Naive thymus-derived CD4-positive, alpha-beta T cell (primary cell): ENCODE measurements around the gene DNAJC22. TPM values are rescaled to one million over a fixed set of nuclear protein-coding genes. Genes with fewer than 3 reads are reported as not detected.
"Not testable (repeated sequence)": the region's sequence is repeated elsewhere in the genome, so short reads cannot be mapped to it uniquely, and the experiment has no call there.

Source experiments
- ATAC-seq: fragments of 150-1000 bp; cut with Tn5 transposase; 2 replicates; pipeline ENCODE4 v1.10.0; 2021; ENCODE audit warnings: mild to moderate bottlenecking, moderate library complexity
- CTCF ChIA-PET: fragments of 350-600 bp; sonication (Branson Sonifier 250); formaldehyde crosslinking; loops from one replicate; lab custom pipeline; 2021; ENCODE audit warnings: antibody characterized with exemption; lab: Charles Lee
- POLR2A ChIA-PET: fragments of 350-600 bp; sonication (Branson Sonifier 250); formaldehyde crosslinking; loops from one replicate; lab custom pipeline; 2021; ENCODE audit warnings: antibody characterized with exemption, inconsistent platforms; lab: Charles Lee
- DNase-seq, 9 donors: peaks; one replicate each; pipeline versions ENCODE4 v3.0.0 to v3.0.0-alpha.2; 2020 to 2022; ENCODE audit warnings: mixed read lengths in 1 of 9
- H3K27ac ChIP-seq: one replicate; pipeline ENCODE4 v1.7.0; 2013; ENCODE audit warnings: mild to moderate bottlenecking, low read depth, low read length, moderate library complexity
- H3K27me3 ChIP-seq, 2 donors: one replicate each; pipeline ENCODE4 v1.7.0; 2013; ENCODE audit warnings: low read length in 2 of 2, mild to moderate bottlenecking in 2 of 2, moderate library complexity in 2 of 2; ENCODE audit not compliant: control insufficient read depth in 2 of 2, insufficient read depth in 2 of 2
- H3K36me3 ChIP-seq, 3 experiments: 1 replicate in 2 of 3; 2 replicates in 1 of 3; pipeline ENCODE4 v1.7.0; 2013; ENCODE audit warnings: low read length in 3 of 3, mild to moderate bottlenecking in 3 of 3, moderate library complexity in 1 of 3; ENCODE audit not compliant: insufficient read depth in 3 of 3, control insufficient read depth in 2 of 3
- H3K4me1 ChIP-seq, 2 donors: one replicate each; pipeline ENCODE4 v1.7.0; 2013; ENCODE audit warnings: low read length in 2 of 2, mild to moderate bottlenecking in 2 of 2, moderate library complexity in 1 of 2; ENCODE audit not compliant: control insufficient read depth in 2 of 2, insufficient read depth in 2 of 2
- H3K4me3 ChIP-seq: 2 replicates; pipeline ENCODE4 v1.7.0; 2013; ENCODE audit warnings: mild to moderate bottlenecking, low read length
- H3K9me3 ChIP-seq, 3 experiments: 1 replicate in 2 of 3; 2 replicates in 1 of 3; pipeline ENCODE4 v1.7.0; 2013; ENCODE audit warnings: low read length in 3 of 3; ENCODE audit not compliant: control insufficient read depth in 2 of 3
- H3K27ac Mint-ChIP-seq, 9 donors: one replicate each; pipeline ENCODE4 v1.8.0; 2020 to 2022; ENCODE audit warnings: mixed read lengths in 9 of 9, mild to moderate bottlenecking in 8 of 9, moderate library complexity in 5 of 9, inconsistent platforms in 2 of 9
- H3K27me3 Mint-ChIP-seq, 5 donors: one replicate each; pipeline ENCODE4 v1.8.0; 2021 to 2022; ENCODE audit warnings: mixed read lengths in 5 of 5, mild to moderate bottlenecking in 1 of 5
- H3K36me3 Mint-ChIP-seq, 5 donors: one replicate each; pipeline ENCODE4 v1.8.0; 2020 to 2022; ENCODE audit warnings: mixed read lengths in 5 of 5, mild to moderate bottlenecking in 3 of 5, inconsistent platforms in 1 of 5
- H3K4me1 Mint-ChIP-seq, 7 donors: one replicate each; pipeline ENCODE4 v1.8.0; 2020 to 2022; ENCODE audit warnings: mixed read lengths in 7 of 7, mild to moderate bottlenecking in 3 of 7, inconsistent platforms in 1 of 7
- H3K4me3 Mint-ChIP-seq, 10 donors: one replicate each; pipeline ENCODE4 v1.8.0; 2020 to 2022; ENCODE audit warnings: mild to moderate bottlenecking in 10 of 10, mixed read lengths in 10 of 10, moderate library complexity in 6 of 10, inconsistent platforms in 2 of 10
- H3K9me3 Mint-ChIP-seq, 11 donors: one replicate each; pipeline ENCODE4 v1.8.0; 2020 to 2022; ENCODE audit warnings: mixed read lengths in 11 of 11, mild to moderate bottlenecking in 4 of 11, inconsistent platforms in 1 of 11, moderate library complexity in 1 of 11
- intact Hi-C, 2 donors: fragments of 100-400 bp; cut with micrococcal nuclease; formaldehyde crosslinking; loops; one replicate each; pipeline ENCODE4 v1.15.1; 2023
- polyA plus RNA-seq, 2 donors: library from polyadenylated mRNA; unstranded; fragments of 300-500 nt; fragmentation: Illumina TruSeq; gene quantifications; one replicate each; pipeline ENCODE4 v1.2.3, GENCODE V29; 2021
- total RNA-seq, 6 experiments: library from RNA in 5 of 6; stranded (reverse) in 5 of 6; gene quantifications; 1 replicate in 5 of 6; 2 replicates in 1 of 6; pipeline ENCODE4 v1.2.3 and lab custom pipeline; 2021 to 2026

The DNAJC22 gene
- total and polyA plus RNA-seq, 7 experiments from 2014 or later: not detected

GRCh38 chr12:49333778-49334177 is 12.9 kb upstream of the DNAJC22 start:
- H3K36me3 ChIP-seq, DNase-seq, H3K4me3 Mint-ChIP-seq, ATAC-seq, H3K27ac ChIP-seq, H3K4me3 ChIP-seq, H3K27ac Mint-ChIP-seq, H3K4me1 ChIP-seq, H3K9me3 Mint-ChIP-seq, H3K9me3 ChIP-seq: not testable (repeated sequence)
- peaks cover 0 to 24% (median 0%) of the 10 kb centered on the region in 5 donors for H3K36me3 Mint-ChIP-seq
- H3K27me3 ChIP-seq: peaks cover 0 to 21% of the 10 kb centered on the region in 2 donors
- intact Hi-C loops: loop anchor here in 1 of 2 donors (1.0 kb wide), 1 partner anchor 9 kb away; no protein-coding TSS in a partner anchor
- H3K4me1 Mint-ChIP-seq: peaks cover 16 to 34% (median 32%) of the 10 kb centered on the region in 7 donors
- ChIA-PET CTCF (interaction anchor here (1.1 to 1.3 kb wide), 3 partner anchors 8 to 181 kb away, joined by 3 to 6 read pairs (median 4); partner anchors contain the start of gene TROAP), POLR2A (interaction anchor here (0.7 to 1.2 kb wide), 2 partner anchors 13 to 37 kb away, joined by 4 read pairs; no protein-coding TSS in a partner anchor)
- peaks cover 55 to 66% (median 65%) of the 10 kb centered on the region in 5 donors for H3K27me3 Mint-ChIP-seq

DNA sequence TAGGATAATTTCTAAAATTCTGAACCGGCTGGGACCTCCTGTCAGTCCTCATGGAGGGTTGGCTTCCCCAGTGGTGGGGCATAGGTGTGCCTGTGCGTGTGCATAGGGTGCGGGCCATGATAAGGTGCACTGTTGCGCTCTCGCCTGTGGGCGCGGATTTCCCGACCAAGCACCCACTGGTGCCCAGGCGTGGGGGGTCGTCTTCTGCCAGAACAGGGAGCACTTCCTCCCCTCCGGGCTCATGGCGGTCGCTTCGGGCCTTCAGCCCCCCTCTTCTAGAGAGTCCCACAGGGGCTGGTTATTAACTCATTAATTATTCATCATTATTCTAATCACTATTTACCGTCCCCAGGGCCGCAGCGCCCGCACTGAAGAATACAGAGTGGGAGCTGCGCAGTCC is 12.5 kb upstream of the DNAJC22 start:
- Mint-ChIP-seq H3K27ac (no peak overlapping the region), H3K9me3 (peaks cover 0 to 3% (median 0%) of the 10 kb centered on the region in 11 donors), H3K36me3 (peaks cover 0 to 20% (median 0%) of the 10 kb centered on the region in 5 donors), H3K4me3 (peak overlapping the region in 4 of 10 donors; percentile 3 to 54 (median 10)), H3K4me1 (peaks cover 16 to 34% (median 32%) of the 10 kb centered on the region in 7 donors), H3K27me3 (peaks cover 57 to 71% (median 69%) of the 10 kb centered on the region in 5 donors)
- intact Hi-C loops: no loop called here
- DNase-seq: no peak
- Histone ChIP-seq H3K27me3 (peaks cover 0 to 21% of the 10 kb centered on the region in 2 donors), H3K36me3 (no peaks in the 10 kb centered on the region), H3K4me3 (no peak overlapping the region), H3K4me1 (peaks cover 8 to 9% of the 10 kb centered on the region in 2 donors), H3K27ac (no peak overlapping the region), H3K9me3 (no peaks in the 10 kb centered on the region)
- POLR2A ChIA-PET: no interaction called here
- CTCF ChIA-PET: interaction anchor here (1.1 to 4.4 kb wide), 4 partner anchors 8 to 180 kb away, joined by 3 to 27 read pairs (median 5); partner anchors contain the start of gene TROAP
- no peak for ATAC-seq

- no peak overlapping the region for H3K27ac ChIP-seq
- POLR2A ChIA-PET: interaction anchor here (0.8 kb wide), 1 partner anchor 482 kb away, joined by 4 read pairs; no protein-coding TSS in a partner anchor
These were observed 12.0 kb upstream of the DNAJC22 start for GRCh38 chr12:49334681-49335080.

DNA sequence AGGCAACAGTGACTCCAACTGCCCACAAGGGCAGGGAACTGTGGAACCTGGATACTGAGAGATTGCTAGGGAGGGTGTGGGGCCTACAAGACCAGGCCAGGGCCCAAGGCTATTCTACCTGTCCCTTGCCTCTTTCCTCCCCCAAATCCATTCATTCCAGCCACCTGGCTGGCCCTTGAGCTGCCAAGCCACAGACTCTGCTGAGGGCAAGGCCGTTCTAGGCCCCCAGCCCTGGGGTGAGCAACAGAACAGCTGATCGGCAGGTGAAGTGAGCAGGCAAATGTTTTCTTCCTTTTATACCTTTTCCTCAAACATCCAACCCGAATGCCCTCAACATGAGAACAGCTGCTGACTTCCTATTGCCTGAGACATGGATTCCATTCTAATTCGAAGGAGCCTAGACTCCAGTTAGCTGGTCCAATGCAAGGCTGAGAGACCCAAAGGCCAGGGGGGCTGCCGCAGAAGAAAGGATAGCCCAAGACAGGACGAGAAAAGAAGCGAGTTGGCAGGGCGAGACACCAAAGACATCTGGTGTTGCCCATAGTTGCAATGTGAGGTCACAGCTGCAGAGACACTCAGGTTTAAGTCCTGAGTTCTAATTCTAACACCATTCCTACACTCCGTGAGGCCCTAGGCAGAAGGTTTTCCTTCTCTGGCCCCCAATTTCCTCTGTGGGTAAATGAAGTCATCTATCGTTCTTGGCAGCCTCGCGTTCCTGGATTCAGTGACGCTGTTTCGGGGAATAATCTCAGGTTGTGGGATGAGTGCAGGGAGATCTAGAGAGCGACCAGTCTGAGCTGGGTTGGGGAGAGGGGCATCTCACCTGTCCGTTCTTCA is 11.4 kb upstream of the DNAJC22 start:
- Histone ChIP-seq H3K27ac (no peak overlapping the region), H3K4me1 (peaks cover 8 to 9% of the 10 kb centered on the region in 2 donors), H3K9me3 (no peaks in the 10 kb centered on the region), H3K36me3 (no peaks in the 10 kb centered on the region), H3K27me3 (peaks cover 0 to 21% of the 10 kb centered on the region in 2 donors), H3K4me3 (no peak overlapping the region)
- Mint-ChIP-seq H3K4me3 (peak overlapping the region in 8 of 10 donors; percentile 6 to 62 (median 38)), H3K27me3 (peaks cover 62 to 80% (median 76%) of the 10 kb centered on the region in 5 donors), H3K9me3 (peaks cover 0 to 3% (median 0%) of the 10 kb centered on the region in 11 donors), H3K4me1 (peaks cover 16 to 34% (median 32%) of the 10 kb centered on the region in 7 donors), H3K27ac (peak overlapping the region in 3 of 9 donors; percentile 24 to 71 (median 36)), H3K36me3 (peaks cover 0 to 16% (median 0%) of the 10 kb centered on the region in 5 donors)
- POLR2A ChIA-PET: interaction anchor here (0.8 kb wide), 1 partner anchor 482 kb away, joined by 4 read pairs; no protein-coding TSS in a partner anchor
- ATAC-seq: no peak
- no peak for DNase-seq
- CTCF ChIA-PET: interaction anchor here (0.9 to 4.4 kb wide), 3 partner anchors 9 to 47 kb away, joined by 4 to 27 read pairs (median 5); partner anchors contain the start of gene DNAJC22
- intact Hi-C loops: loop anchor here in 1 of 2 donors (5.0 kb wide), 1 partner anchor 353 kb away; no protein-coding TSS in a partner anchor

More at GRCh38 chr12:49334681-49335080, 12.0 kb upstream of the DNAJC22 start:
- Mint-ChIP-seq H3K27me3 (peaks cover 57 to 74% (median 72%) of the 10 kb centered on the region in 5 donors), H3K4me1 (peaks cover 16 to 34% (median 32%) of the 10 kb centered on the region in 7 donors), H3K9me3 (peaks cover 0 to 3% (median 0%) of the 10 kb centered on the region in 11 donors), H3K27ac (no peak overlapping the region), H3K36me3 (peaks cover 0 to 19% (median 0%) of the 10 kb centered on the region in 5 donors), H3K4me3 (peak overlapping the region in 4 of 10 donors; percentile 3 to 54 (median 10))
- intact Hi-C loops: loop anchor here in 1 of 2 donors (5.0 kb wide), 1 partner anchor 352 kb away; no protein-coding TSS in a partner anchor
- ATAC-seq (no peak), DNase-seq (no peak)
- no peak overlapping the region for H3K4me3 ChIP-seq
- CTCF ChIA-PET: interaction anchor here (0.9 to 4.4 kb wide), 2 partner anchors 9 to 46 kb away, joined by 5 to 27 read pairs; no protein-coding TSS in a partner anchor
- no peaks in the 10 kb centered on the region for H3K9me3 ChIP-seq
- peaks cover 0 to 21% of the 10 kb centered on the region in 2 donors for H3K27me3 ChIP-seq
- no peaks in the 10 kb centered on the region for H3K36me3 ChIP-seq
- peaks cover 8 to 9% of the 10 kb centered on the region in 2 donors for H3K4me1 ChIP-seq

GRCh38 chr12:49335955-49336644 is 10.6 kb upstream of the DNAJC22 start:
- no peak for DNase-seq
- Mint-ChIP-seq H3K9me3 (peaks cover 0 to 3% (median 0%) of the 10 kb centered on the region in 11 donors), H3K27me3 (peaks cover 68 to 88% (median 81%) of the 10 kb centered on the region in 5 donors), H3K4me3 (peak overlapping the region in 4 of 10 donors; percentile 6 to 56 (median 44)), H3K4me1 (peaks cover 16 to 39% (median 32%) of the 10 kb centered on the region in 7 donors), H3K36me3 (peaks cover 0 to 11% (median 0%) of the 10 kb centered on the region in 5 donors), H3K27ac (peak overlapping the region in 2 of 9 donors; percentile 17 to 71)
- intact Hi-C loops: loop anchor here in 1 of 2 donors (5.0 kb wide), 1 partner anchor 354 kb away; no protein-coding TSS in a partner anchor
- no peaks in the 10 kb centered on the region for H3K36me3 ChIP-seq
- no peak for ATAC-seq
- H3K9me3 ChIP-seq: no peaks in the 10 kb centered on the region
- POLR2A ChIA-PET: no interaction called here
- peaks cover 0 to 21% of the 10 kb centered on the region in 2 donors for H3K27me3 ChIP-seq
- peaks cover 8 to 9% of the 10 kb centered on the region in 2 donors for H3K4me1 ChIP-seq
- no peak overlapping the region for H3K4me3 ChIP-seq
- no peak overlapping the region for H3K27ac ChIP-seq
- CTCF ChIA-PET: interaction anchor here (1.3 to 4.4 kb wide), 3 partner anchors 10 to 47 kb away, joined by 4 to 27 read pairs (median 4); partner anchors contain the start of gene DNAJC22
